ENCODE data around the gene FCHSD2.

Gene FCHSD2

DNA sequence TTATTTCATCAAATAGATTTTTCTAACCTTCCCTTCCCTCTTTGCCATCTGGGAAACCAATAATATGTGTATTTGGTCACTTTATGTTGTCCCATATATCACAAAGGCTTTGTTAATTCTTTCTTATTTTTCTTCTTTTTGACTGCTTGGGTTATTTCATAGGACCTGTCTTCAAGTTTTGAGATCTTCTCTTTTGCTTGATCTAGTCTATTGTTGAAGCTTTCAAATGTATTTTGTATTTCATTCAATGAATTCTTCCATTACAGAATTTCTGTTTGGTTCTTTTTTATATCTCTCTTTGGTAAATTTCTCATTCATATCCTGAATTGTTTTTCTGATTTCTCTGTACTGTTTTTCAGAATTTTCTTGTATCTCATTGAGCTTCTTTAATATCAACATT lies 132.1 kb downstream of the FCHSD2 start:
- no peak for TF ChIP-seq REST (IDR thresholded peaks at IDR 0.05; ENCODE audit: insufficient read depth in 1 of 2, low read depth in 2 of 2, low read length in 2 of 2)
- no peak for TF ChIP-seq FOXP2 (optimal IDR thresholded peaks at IDR 0.05; ENCODE audit: borderline replicate concordance, extremely low read depth, extremely low read length, insufficient read depth)
- TF ChIP-seq SIN3A (IDR thresholded peaks at IDR 0.05; ENCODE audit: borderline replicate concordance, insufficient read depth, low read length), result no peak
- no peak for TF ChIP-seq TAF1 (IDR thresholded peaks at IDR 0.05; ENCODE audit: borderline replicate concordance, insufficient read depth, low read length)
- no peak for TF ChIP-seq POLR2AphosphoS5 (IDR thresholded peaks at IDR 0.05; ENCODE audit: low read depth, low read length)

- no peak for TF ChIP-seq TAF1 (IDR thresholded peaks at IDR 0.05; ENCODE audit: borderline replicate concordance, insufficient read depth, low read length)
- TF ChIP-seq SIN3A (IDR thresholded peaks at IDR 0.05; ENCODE audit: borderline replicate concordance, insufficient read depth, low read length), result no peak
- no peak for TF ChIP-seq POLR2AphosphoS5 (IDR thresholded peaks at IDR 0.05; ENCODE audit: low read depth, low read length)
- TF ChIP-seq REST (IDR thresholded peaks at IDR 0.05; ENCODE audit: insufficient read depth in 1 of 2, low read depth in 2 of 2, low read length in 2 of 2), result no peak
- TF ChIP-seq FOXP2 (optimal IDR thresholded peaks at IDR 0.05; ENCODE audit: borderline replicate concordance, extremely low read depth, extremely low read length, insufficient read depth), result no peak
Observed at GRCh38 chr11:73004088-73004487, 138.0 kb downstream of the FCHSD2 start.

- TF ChIP-seq FOXP2 (optimal IDR thresholded peaks at IDR 0.05; ENCODE audit: borderline replicate concordance, extremely low read depth, extremely low read length, insufficient read depth) (no peak), SIN3A (IDR thresholded peaks at IDR 0.05; ENCODE audit: borderline replicate concordance, insufficient read depth, low read length) (no peak), TAF1 (IDR thresholded peaks at IDR 0.05; ENCODE audit: borderline replicate concordance, insufficient read depth, low read length) (no peak), POLR2AphosphoS5 (IDR thresholded peaks at IDR 0.05; ENCODE audit: low read depth, low read length) (no peak), REST (IDR thresholded peaks at IDR 0.05; ENCODE audit: insufficient read depth in 1 of 2, low read depth in 2 of 2, low read length in 2 of 2) (no peak)
Observed at GRCh38 chr11:73003088-73003487, 139.0 kb downstream of the FCHSD2 start.

DNA sequence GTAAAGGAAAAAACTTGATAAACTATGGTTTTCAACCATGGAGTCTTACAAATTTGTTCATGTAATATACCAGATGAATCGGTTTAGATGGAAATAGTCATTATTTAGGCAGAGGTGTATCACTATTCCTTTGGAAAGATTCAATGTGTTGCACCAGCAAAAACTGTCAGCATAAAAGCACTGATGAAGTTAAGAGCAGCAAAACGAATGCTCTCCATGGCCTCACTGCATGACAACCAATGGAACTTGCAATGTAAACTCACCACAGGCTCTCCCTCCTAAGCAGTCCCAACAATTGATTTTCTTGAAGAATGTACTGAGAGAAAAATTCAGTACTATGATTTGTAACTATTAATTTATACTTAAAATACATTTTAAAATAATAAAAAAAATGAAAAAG lies 139.9 kb downstream of the FCHSD2 start:
- TF ChIP-seq REST (IDR thresholded peaks at IDR 0.05; ENCODE audit: insufficient read depth in 1 of 2, low read depth in 2 of 2, low read length in 2 of 2) (no peak), POLR2AphosphoS5 (IDR thresholded peaks at IDR 0.05; ENCODE audit: low read depth, low read length) (no peak)

- TF ChIP-seq SIN3A (IDR thresholded peaks at IDR 0.05; ENCODE audit: borderline replicate concordance, insufficient read depth, low read length) (no peak), POLR2AphosphoS5 (IDR thresholded peaks at IDR 0.05; ENCODE audit: low read depth, low read length) (no peak), TAF1 (IDR thresholded peaks at IDR 0.05; ENCODE audit: borderline replicate concordance, insufficient read depth, low read length) (no peak), REST (IDR thresholded peaks at IDR 0.05; ENCODE audit: insufficient read depth in 1 of 2, low read depth in 2 of 2, low read length in 2 of 2) (no peak), FOXP2 (optimal IDR thresholded peaks at IDR 0.05; ENCODE audit: borderline replicate concordance, extremely low read depth, extremely low read length, insufficient read depth) (no peak)
Observed at GRCh38 chr11:73001615-73002014, 140.5 kb downstream of the FCHSD2 start.

All from PFSK-1 (cell line).